ENCODE results near the gene INMT. TPM values are rescaled to one million over a fixed set of nuclear protein-coding genes. Genes with fewer than 3 reads are reported as not detected.

Gene INMT
- total and polyA plus RNA-seq, 2 of the 8 experiments (the other 6 are each of a cell fraction or from before 2014, with no cell fraction given), result 0.60 to 0.94 TPM

- TF ChIP-seq CHD7 (IDR thresholded peaks at IDR 0.05; ENCODE audit: insufficient replicate concordance, low read length) (no peak), BRCA1 (IDR thresholded peaks at IDR 0.05; ENCODE audit: low read depth, low read length) (no peak), EP300 (IDR thresholded peaks at IDR 0.05; ENCODE audit: borderline replicate concordance in 1 of 2, low read depth in 2 of 2, low read length in 2 of 2) (no peak), HDAC6 (IDR thresholded peaks at IDR 0.05; ENCODE audit: low read depth, low read length) (no peak), CTBP2 (IDR thresholded peaks at IDR 0.05; ENCODE audit: borderline replicate concordance, insufficient read depth, insufficient read length, low read length) (no peak), TAF7 (optimal IDR thresholded peaks at IDR 0.05; ENCODE audit: borderline replicate concordance, low read depth, low read length) (no peak)
Observed at GRCh38 chr7:30729642-30730041, 22.3 kb upstream of the INMT start (continued).
